Measurements from ENCODE around the gene DNAH1. TPM values are rescaled to one million over a fixed set of nuclear protein-coding genes. Genes with fewer than 3 reads are reported as not detected.

The DNAH1 gene
- total and polyA plus RNA-seq, 2 of the 13 experiments (the other 11 are each of a cell fraction or from before 2014, with no cell fraction given): 0.64 to 3.5 TPM

DNA sequence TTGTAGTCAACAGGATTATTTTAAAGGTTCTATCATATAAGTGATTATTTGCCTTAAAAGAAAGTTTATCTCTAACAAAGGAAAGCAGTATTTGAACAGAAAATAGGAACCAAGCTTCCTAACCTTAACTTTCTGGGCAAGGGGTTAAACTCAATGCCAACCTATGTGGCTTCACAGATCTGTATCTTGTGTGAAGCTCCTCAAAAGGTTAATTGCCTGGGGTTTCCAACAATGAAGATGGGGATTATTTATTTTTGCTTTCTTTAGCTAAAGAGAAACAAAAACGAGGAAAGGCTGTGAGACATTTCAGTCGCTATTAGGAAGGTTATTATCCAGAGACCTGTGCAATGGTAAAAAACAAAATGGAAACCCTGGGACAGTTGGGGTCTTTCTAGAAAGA lies 36.5 kb upstream of the DNAH1 start:
- H4K20me1 ChIP-seq (ENCODE audit: insufficient read depth, low read length): peaks cover 30% of the 10 kb centered on the region
- no peak for DNase-seq (ENCODE audit: low spot score)
- peak overlapping the region; percentile 99; the same call in 1 of the 2 replicates for H3K9ac ChIP-seq (ENCODE audit: insufficient read depth, low read depth, low read length)
- H3K9me3 ChIP-seq (ENCODE audit: low read length): no peaks in the 10 kb centered on the region
- WGBS (ENCODE audit: low lambda C conversion rate): 79% methylated on average over 2 of the region's 2 CpGs
- BruUV-seq (replicated peaks): TSS peak; percentile 75
- peaks cover 74% of the 10 kb centered on the region for H3K4me1 ChIP-seq (ENCODE audit: insufficient read depth, low read length)
- peaks cover 37% of the 10 kb centered on the region for H3K79me2 ChIP-seq (ENCODE audit: insufficient read depth, low read length)
- H3K4me3 ChIP-seq (replicated peaks in 1 of 3; ENCODE audit: insufficient read depth in 1 of 3, low read depth in 2 of 3, low read length in 3 of 3): peak overlapping the region in 1 of 3 experiments; percentile 99; a peak in 1 of 6 replicates
- intact Hi-C loops (cut with micrococcal nuclease; ENCODE audit: unreplicated experiment): no loop called here
- no peak overlapping the region for H2AFZ ChIP-seq (ENCODE audit: low read length)
- no peaks in the 10 kb centered on the region for H3K36me3 ChIP-seq (replicated peaks in 1 of 2; ENCODE audit: control insufficient read depth in 1 of 2, insufficient read depth in 2 of 2, low read length in 2 of 2)
- CTCF ChIA-PET (ENCODE audit: low intra/inter-chr PET ratio, low total read pairs): no interaction called here
- H3K27ac ChIP-seq (ENCODE audit: extremely low read length, insufficient read depth, low read length): peak overlapping the region; percentile 10
- POLR2A ChIA-PET: interaction anchor here (2.7 to 5.3 kb wide), 5 partner anchors 10 to 42 kb away, joined by 6 to 165 read pairs (median 36); partner anchors contain the start of genes GLYCTK and TWF2
- FAIRE-seq: no peak
- no peak for ATAC-seq
- no peaks in the 10 kb centered on the region; a peak in 1 of 5 replicates for H3K27me3 ChIP-seq (ENCODE audit: control insufficient read depth in 1 of 2, insufficient read depth in 2 of 2, low read length in 2 of 2)
- H3K4me2 ChIP-seq (ENCODE audit: low read depth, low read length): peak overlapping the region; percentile 74
- in situ Hi-C loops (cut with HindIII; ENCODE audit: extremely low pct_ligation_motif_present, low pct_unique_long_range_greater_than_20kb): no loop called here
- TF ChIP-seq SIN3A (IDR thresholded peaks at IDR 0.05; ENCODE audit: borderline replicate concordance, low read depth, low read length) (no peak), ZNF34 (CRISPR knock-in tag; IDR thresholded peaks at IDR 0.05; ENCODE audit: borderline replicate concordance) (no peak), KAT8 (CRISPR knock-in tag; IDR thresholded peaks at IDR 0.05) (no peak), JUND (CRISPR knock-in tag; IDR thresholded peaks at IDR 0.05) (no peak), ZNF256 (CRISPR knock-in tag; conservative IDR thresholded peaks at IDR 0.05) (no peak), PAF1 (CRISPR knock-in tag; IDR thresholded peaks at IDR 0.05) (no peak), SP1 (IDR thresholded peaks at IDR 0.05) (no peak), SP1 (CRISPR knock-in tag; IDR thresholded peaks at IDR 0.05) (no peak), ZNF891 (CRISPR knock-in tag; IDR thresholded peaks at IDR 0.05) (no peak), ZNF225 (CRISPR knock-in tag; IDR thresholded peaks at IDR 0.05) (no peak), PAWR (CRISPR knock-in tag; IDR thresholded peaks at IDR 0.05; ENCODE audit: borderline replicate concordance) (no peak), HOXA5 (CRISPR knock-in tag; IDR thresholded peaks at IDR 0.05) (no peak), CREM (IDR thresholded peaks at IDR 0.05) (no peak), CREM (CRISPR knock-in tag; IDR thresholded peaks at IDR 0.05) (no peak), YY1 (IDR thresholded peaks at IDR 0.05; ENCODE audit: insufficient read depth, insufficient replicate concordance, low read depth, low read length) (no peak), ZNF619 (CRISPR knock-in tag; IDR thresholded peaks at IDR 0.05) (no peak), ZFY (CRISPR knock-in tag; IDR thresholded peaks at IDR 0.05) (no peak)
- TF ChIP-seq, protein P1, sequence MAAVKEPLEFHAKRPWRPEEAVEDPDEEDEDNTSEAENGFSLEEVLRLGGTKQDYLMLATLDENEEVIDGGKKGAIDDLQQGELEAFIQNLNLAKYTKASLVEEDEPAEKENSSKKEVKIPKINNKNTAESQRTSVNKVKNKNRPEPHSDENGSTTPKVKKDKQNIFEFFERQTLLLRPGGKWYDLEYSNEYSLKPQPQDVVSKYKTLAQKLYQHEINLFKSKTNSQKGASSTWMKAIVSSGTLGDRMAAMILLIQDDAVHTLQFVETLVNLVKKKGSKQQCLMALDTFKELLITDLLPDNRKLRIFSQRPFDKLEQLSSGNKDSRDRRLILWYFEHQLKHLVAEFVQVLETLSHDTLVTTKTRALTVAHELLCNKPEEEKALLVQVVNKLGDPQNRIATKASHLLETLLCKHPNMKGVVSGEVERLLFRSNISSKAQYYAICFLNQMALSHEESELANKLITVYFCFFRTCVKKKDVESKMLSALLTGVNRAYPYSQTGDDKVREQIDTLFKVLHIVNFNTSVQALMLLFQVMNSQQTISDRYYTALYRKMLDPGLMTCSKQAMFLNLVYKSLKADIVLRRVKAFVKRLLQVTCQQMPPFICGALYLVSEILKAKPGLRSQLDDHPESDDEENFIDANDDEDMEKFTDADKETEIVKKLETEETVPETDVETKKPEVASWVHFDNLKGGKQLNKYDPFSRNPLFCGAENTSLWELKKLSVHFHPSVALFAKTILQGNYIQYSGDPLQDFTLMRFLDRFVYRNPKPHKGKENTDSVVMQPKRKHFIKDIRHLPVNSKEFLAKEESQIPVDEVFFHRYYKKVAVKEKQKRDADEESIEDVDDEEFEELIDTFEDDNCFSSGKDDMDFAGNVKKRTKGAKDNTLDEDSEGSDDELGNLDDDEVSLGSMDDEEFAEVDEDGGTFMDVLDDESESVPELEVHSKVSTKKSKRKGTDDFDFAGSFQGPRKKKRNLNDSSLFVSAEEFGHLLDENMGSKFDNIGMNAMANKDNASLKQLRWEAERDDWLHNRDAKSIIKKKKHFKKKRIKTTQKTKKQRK (IDR thresholded peaks at IDR 0.05; ENCODE audit: low read length): no peak
- TF ChIP-seq, protein P2, sequence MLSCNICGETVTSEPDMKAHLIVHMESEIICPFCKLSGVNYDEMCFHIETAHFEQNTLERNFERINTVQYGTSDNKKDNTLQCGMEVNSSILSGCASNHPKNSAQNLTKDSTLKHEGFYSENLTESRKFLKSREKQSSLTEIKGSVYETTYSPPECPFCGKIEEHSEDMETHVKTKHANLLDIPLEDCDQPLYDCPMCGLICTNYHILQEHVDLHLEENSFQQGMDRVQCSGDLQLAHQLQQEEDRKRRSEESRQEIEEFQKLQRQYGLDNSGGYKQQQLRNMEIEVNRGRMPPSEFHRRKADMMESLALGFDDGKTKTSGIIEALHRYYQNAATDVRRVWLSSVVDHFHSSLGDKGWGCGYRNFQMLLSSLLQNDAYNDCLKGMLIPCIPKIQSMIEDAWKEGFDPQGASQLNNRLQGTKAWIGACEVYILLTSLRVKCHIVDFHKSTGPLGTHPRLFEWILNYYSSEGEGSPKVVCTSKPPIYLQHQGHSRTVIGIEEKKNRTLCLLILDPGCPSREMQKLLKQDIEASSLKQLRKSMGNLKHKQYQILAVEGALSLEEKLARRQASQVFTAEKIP (CRISPR knock-in tag; IDR thresholded peaks at IDR 0.05; ENCODE audit: borderline replicate concordance): no peak
- TF ChIP-seq, protein P3, sequence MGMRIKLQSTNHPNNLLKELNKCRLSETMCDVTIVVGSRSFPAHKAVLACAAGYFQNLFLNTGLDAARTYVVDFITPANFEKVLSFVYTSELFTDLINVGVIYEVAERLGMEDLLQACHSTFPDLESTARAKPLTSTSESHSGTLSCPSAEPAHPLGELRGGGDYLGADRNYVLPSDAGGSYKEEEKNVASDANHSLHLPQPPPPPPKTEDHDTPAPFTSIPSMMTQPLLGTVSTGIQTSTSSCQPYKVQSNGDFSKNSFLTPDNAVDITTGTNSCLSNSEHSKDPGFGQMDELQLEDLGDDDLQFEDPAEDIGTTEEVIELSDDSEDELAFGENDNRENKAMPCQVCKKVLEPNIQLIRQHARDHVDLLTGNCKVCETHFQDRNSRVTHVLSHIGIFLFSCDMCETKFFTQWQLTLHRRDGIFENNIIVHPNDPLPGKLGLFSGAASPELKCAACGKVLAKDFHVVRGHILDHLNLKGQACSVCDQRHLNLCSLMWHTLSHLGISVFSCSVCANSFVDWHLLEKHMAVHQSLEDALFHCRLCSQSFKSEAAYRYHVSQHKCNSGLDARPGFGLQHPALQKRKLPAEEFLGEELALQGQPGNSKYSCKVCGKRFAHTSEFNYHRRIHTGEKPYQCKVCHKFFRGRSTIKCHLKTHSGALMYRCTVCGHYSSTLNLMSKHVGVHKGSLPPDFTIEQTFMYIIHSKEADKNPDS (CRISPR knock-in tag; IDR thresholded peaks at IDR 0.05): no peak
